NCI-H226 (cell line): ENCODE measurements around the gene GALNT1.

Experiments used
- DNase-seq: peaks from one replicate; pipeline ENCODE4 v3.0.0-alpha.2; 2015

The GALNT1 gene

DNA sequence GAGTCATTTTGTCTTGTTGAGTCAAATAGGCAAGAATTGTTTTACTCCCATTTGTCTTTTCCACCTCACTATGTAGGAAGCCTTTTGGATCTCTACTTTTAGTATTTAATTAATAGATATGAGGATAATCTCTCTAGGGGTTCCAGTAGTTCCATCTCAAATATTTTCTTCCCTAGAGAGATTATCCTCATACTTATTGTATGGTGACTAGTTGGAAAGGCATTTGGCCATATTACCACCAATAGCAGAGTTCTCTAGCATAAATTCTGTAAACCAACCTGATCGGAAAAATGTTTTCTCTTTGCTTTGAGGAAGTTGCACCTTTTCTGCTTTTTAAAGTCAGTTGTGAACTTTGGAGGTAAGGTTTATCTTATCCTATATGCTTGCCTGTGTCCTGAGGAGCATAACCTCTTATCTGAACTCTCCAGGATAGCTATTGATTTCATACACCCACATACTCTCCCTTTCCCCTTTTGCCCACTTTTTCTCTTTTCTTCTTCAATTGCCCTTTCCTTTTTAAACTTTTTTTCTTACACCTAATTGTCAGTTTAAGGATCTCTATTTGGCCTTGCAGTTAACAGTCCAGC, 100.8 kb downstream of the GALNT1 start:
- DNase-seq, result no peak

DNA sequence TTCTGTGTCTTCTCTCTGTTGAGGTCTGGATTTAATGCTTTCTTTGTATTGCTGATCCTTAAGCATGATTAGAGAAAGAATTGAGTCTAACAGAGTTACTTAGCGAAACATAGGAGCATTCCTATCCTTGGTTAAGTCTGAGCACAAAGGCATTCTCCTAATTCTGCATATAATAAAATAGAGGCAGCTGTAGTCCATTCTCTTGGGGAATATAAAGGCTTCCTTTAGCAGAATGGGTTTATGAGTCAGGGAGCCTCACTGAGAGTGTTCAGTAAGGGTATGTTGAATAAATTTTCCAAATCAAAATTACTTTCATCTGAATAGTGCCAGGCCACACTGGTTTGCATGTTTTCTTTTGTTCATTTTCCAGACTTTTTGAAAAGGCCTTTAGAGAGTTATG, 101.5 kb downstream of the GALNT1 start:
- DNase-seq, result no peak

DNA sequence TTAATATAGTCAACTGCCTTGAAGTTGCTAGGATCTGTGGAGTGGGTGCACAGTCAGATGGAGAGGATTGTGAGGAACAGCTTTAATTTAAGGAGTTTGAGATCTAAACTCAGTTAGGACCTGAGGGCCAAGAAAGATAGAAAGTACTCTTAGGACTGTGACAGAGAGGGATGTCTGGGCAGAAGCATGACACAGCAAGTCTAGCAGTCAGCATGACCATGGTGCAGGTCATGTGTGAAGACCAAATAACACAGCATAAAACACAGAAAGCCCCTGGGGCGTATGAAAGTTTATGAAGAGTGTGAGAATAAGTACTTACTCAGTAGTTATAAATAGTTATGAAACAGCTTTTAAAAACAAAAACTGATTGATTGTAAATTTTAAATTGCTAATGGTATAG, 107.2 kb downstream of the GALNT1 start:
- no peak for DNase-seq

DNA sequence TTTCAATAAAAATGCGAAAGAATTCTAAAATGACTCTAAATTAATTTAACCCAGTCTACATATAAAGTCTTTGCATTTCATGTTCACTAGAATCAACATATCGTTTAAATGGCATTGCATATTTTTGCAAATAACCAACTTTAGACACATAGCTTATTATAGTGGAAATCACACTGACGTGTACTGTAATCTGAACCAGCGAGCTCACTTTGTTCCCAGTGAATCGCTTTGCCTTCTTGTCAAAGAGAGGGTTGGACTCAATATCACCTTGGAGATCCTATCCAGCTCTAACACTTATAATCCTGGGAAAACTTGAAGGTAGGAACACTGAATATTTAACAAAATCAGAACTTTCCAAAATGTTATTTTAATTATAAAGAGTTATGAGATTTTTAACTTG, 108.2 kb downstream of the GALNT1 start:
- no peak for DNase-seq

DNA sequence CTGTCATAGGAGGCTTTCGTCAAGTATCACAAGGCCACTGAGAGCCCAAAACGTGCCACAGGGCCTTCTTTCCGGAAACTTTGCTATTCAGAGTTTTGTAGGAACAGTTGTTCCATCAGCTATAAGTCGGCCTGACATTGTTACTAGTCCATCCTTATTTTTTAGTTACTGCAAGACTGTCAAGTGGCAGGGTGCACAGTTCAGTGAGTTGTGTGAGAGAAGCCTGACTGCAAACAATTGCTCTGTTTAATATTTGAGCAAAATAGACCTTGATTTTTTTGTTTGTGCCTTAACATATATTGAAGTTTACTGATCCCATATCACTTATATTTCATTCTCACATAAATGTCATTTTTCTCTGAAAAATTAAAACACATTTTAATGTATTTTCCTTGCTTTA, 110.1 kb downstream of the GALNT1 start:
- DNase-seq, result no peak

DNA sequence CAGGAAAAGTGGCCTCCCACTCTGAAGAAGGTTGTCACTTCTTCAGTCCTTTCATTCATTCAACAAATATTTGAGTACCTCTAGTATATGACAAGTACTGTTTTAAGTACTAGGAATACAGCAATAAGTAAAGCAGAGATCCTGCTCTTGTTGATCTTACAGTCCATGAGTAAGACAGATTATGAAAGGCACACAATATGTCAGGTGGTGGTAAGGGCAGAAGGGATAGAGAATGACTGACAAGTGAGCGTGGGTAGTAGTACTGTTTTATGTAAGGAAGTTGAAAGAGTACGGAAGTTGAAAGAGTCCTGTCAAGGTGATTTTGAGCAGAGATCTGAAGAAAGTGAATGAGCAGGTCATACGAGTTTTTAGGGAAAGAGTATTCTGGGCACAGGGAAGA, 111.3 kb downstream of the GALNT1 start:
- DNase-seq, result no peak

DNA sequence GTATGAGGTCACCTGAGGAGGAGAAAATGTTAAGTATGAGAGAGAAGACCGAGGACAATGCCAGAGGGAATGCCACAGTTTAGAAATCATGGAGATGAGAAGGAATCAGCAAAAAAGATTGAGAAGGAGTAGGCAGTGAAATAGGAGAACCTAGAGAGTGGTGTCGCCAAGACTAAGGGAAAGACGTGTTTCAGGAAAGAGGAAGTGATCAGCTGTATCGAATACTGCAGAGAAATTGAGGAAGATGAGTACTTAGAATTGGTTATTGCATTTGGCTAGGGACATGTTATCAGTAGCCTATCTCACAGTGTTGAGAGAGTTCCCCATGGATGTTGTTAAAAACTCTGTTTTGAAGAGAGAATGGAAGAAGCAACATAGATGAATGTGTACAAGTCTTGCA, 112.3 kb downstream of the GALNT1 start:
- no peak for DNase-seq

DNA sequence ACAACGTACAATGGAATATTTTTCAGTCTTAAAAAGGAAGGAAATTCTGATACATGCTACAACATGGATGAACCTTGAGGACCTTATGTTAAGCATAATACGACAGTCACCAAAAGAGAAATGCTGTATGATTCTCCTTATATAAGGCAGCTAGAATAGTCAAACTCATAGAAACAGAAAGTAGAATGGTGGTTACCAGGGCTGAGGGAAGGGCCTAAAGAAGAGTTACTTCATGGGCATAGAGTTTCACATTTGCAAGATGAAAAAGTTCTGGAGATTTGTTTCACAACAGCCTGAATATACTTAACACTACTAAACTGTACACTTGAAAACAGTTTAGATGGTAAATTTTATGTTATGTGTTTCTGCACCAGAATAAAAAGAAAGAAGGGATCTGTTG, 113.3 kb downstream of the GALNT1 start:
- DNase-seq, result no peak

DNA sequence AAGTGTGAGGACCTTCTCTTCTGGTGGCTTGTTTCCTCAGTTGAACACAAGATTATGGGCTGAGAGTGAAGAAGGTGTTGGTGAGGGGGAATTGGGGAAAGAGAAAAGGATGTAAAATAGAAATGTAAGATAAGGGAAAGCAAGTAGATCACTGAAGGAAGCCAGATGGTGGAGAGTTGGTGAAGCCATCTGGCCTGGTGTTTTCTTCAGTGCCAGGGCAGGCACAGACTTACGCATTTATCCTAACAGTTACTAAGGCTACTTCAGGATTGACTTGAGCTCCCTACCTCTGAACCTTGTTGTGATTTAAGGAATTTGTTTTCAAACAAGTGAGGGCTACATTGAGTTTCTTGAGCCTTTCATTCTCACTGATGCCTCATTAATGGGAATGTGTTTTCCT, 113.8 kb downstream of the GALNT1 start:
- DNase-seq, result no peak

DNA sequence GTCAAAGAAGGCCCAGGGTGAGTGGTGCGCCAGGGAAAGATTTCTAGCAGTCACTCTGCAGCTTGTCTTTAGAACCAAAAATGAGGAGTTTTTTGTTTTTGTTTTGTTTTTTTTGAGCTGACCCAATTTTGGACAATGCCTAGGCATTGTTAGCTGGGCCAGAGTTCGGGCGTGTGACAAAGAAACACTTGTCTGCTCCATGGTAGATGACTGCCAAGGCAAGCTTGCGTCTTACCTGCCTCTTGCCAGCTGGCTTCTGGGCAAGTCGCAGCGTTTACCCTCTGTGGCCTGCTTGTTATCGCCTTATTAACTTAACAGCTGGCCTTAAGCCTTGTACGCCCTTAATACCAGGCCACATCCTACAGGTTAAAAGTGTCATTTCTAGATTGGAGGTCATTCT, 114.3 kb downstream of the GALNT1 start:
- no peak for DNase-seq

DNA sequence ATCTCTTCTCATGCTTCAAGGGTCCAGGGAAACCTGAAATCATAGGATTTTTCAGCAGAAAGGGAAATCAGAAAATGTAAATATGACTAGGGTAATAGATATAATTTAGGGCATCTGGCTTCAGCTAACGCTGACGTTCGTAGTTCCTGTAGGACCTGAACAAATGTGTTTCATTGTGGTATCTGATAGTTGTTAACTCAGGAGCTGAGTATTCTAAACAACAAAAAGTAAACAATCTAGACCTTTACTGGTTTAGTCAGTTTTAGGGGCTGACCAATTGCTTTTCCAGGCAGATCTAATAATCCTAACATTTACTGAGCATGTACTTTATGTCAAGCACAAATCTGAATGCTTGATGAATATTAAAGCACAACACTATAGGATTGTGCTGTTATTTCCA, 114.8 kb downstream of the GALNT1 start:
- no peak for DNase-seq

DNA sequence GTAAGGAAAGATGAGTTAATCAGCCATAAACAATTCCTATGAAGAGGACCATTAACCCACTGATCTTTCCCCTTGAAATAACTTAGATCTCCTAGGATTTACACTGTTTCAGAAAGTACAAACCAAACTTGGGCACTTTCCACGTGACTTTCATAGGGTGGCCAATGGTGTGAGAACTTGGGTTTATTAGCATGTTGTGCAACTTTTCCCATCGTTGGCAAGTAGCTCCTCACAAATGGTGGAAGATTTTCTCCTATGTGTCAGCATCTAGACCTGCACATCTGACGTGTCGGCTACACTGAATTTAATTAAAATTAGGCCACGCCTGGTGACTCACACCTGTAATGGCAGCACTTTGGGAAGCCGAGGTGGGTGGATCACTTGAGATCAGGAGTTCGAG, 116.3 kb downstream of the GALNT1 start:
- no peak for DNase-seq

DNA sequence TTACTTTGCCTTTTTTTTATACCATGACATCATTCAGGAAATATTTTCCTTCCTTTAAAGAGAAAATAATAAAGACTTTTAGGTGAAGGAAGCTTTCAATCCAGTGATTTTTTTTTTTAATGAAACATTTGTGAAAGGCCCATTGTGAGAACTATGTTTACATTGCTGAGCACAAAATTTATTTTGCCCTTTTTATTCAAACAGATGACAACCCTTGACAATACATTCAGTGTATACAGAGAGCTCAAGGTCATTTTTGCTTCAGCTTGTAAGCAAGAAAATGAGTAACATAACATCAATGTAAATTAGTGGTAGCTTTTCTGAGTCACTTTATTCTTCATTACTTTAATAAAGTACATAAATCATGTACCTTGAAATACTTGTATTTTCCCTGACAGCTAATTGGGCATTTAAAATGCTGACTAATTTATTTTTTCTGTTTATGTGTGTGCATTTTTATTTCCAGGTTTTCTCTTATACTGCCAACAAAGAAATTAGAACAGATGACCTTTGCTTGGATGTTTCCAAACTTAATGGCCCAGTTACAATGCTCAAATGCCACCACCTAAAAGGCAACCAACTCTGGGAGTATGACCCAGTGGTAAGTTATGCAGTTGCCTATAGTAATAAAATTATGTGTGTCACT, 121.6 kb downstream of the GALNT1 start:
- DNase-seq, result no peak

DNA sequence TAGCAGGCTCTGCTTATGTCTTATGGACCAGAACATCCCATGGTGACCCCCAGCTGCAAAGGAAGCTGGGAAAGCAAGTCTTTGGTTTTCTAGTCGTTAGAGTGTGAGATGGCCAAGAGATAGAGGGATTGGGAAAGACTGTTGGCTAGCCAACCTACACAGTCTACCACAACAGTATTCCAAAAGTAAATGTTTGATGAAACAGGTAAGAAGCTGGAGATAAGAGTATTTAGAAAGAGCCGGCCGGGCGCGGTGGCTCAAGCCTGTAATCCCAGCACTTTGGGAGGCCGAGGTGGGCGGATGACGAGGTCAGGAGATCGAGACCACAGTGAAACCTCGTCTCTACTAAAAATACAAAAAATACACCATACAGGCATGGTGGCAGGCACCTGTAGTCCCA, 124.4 kb downstream of the GALNT1 start:
- DNase-seq, result no peak

DNA sequence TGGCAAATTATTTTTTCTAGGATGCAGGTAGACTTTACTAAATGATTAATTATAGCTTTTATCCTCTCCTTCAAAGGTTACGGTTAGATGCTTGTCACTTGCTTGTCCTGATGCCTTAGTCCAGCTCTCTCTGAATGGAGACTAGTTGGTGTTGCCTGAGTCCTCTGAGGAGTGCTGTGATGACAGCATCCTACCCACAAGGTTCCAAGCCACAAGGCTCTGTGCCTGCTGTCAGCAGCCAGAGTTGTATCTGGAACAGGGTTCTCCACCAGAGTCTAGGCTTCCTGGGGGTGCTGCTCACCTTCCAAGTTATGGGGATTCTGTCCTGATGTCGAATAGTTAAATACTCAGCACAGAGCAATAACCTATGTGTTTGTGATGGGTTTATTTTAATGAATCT, 125.7 kb downstream of the GALNT1 start:
- DNase-seq, result no peak

DNA sequence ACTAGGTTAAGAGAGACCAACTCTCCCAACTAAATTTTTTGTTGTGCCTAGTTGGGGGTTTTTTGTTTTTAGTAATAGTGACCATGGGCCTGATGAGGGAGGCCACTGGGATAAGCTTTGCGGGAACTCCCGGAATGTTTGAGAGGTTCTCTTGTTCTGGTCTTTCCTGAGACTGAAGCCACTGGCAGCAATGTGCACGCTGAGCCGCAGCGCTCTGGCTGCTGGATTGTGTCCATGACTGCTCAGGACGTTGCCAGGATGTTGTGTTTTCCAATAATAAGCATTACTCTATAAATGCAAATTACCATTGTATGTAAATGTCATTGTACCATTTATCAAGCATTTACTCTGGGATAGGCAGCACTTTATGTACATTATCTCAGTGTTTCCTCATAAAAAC, 126.1 kb downstream of the GALNT1 start:
- DNase-seq, result no peak

DNA sequence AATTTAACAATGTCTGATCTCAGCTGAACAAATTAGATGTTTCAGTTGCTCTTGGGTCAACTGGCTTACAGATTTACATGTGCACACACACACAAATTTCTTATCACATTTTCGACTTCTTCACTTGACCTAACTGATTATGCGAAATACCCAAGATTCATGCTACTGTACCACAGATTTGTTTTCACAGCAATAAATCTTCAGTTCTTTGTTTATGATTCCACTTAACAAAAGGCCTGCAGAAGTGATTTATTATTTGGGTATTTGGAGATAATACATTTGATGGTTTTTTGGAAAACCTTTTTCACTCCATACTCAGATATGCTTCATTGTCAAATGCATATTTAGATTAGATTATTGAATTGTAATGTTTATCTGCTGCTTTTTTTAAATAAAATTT, 129.0 kb downstream of the GALNT1 start:
- DNase-seq, result no peak

DNA sequence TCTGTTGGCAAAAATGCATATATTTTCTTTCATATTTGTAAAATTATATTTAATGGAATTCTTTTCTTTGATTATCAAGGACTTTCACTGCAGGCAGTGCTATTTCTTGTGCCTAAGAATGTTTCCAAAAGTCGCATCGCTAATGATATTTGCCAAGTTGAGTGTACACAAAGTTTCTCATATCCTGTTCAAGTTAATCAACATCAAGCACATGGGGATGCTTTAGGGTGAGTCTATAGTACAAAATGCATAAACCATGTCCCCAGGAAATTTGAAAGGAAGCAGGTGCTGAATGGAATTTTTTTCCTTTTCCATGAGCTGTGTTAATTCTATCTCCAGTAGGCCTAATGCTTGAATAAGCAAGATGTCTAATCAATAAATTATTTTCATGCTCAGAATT, 129.7 kb downstream of the GALNT1 start:
- no peak for DNase-seq

DNA sequence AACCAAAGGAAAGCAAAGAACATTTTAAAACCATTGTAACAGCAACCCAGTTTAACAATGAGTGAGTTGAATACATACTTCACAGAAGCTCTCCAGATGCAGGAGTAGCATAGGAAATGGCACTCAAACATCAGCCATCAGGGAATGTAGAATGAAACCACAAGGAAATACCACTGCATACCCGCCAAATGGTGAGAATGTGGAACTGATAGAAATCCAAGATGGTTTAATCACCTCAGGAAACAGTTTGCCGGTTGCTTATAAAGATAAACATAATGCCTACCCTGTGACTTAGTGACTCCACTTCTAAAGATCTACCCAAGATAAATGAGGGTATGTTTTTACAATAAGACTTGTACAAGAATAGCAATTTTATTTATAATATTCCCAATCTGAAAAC, 132.0 kb downstream of the GALNT1 start:
- DNase-seq, result peak; percentile 39

DNA sequence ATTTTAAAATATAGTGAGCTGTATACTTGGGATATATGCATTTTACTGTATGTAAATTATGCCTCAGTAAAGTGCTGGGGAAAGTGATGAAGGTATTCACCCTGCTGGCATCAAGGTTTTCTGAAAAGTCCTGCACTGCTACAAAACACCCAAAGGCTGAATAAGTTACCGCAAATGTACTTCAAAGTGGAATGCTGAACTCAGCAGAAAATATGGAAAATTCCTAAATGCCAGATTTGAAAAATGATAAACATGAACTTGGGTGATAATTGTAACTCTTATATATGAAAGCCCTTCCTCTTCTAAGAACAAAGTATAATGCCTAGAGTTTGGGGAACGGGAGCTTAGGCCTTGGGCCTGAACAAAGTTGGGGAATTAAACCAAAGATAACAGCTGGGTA, 133.0 kb downstream of the GALNT1 start:
- DNase-seq, result no peak

DNA sequence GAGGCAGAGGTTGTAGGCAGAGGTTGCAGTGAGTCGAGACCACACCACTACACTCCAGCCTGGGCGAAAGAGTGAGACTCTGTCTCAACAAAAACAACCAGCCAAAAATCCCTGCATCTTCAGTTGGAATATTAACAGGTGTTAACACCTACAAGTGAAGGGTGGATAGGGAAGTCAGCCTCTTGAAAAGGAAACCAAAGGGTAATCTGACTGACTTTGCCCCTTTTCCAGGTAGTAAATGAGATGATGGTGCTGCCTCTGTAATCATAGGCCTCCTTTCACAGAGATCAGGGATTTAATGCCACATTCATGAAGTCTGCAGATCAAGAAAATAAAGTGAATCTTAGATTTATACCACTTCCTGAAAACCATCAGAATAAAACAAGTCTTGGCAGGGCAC, 133.6 kb downstream of the GALNT1 start:
- no peak for DNase-seq

DNA sequence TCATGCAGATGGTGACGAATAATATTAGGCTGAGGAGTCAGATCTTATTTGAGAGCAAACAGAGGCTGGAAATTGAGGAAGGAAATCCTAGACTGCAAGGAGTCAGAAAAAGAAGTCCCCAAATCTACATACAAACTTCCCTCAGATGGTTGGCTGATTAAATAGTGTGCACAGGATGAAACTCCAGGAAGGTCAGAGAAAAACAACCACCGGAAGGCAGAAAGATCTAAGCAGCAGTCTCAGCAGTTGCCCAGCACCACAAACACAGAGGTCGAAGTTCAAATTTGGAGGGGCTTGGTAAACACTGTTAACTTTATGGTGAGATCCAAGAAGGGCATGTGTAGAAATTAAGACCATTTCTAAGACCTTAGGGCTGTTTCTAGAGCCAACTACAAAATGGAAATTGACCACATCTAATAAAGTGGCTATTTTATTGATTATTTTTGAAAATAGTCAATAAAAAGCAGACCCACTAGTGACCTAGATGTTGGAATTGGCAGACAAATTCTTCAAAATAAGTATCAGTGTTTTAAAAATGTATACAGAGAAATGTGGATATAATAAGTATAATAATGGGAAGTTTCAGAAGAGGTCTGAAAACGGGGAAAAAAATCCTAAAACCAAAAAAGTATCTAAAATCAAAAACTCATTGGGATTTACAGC, 134.8 kb downstream of the GALNT1 start:
- no peak for DNase-seq

DNA sequence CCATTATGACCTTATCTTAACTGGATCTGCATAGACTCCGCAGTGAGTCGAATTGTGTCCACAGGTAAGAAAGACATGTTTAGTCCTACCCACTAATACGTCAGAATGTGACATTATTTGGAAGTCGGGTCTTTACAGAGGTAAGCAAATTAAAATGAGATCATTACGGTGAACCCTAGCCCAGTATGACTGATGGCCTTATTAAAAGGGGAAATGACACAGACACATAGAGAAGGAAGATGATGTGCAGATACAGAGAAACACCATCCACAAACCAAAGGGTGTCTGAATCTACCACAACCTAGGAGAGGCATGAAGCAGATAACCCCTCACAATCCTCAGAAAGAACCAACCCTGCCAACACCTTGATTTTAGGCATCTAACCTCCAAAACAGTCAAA, 135.6 kb downstream of the GALNT1 start:
- no peak for DNase-seq

DNA sequence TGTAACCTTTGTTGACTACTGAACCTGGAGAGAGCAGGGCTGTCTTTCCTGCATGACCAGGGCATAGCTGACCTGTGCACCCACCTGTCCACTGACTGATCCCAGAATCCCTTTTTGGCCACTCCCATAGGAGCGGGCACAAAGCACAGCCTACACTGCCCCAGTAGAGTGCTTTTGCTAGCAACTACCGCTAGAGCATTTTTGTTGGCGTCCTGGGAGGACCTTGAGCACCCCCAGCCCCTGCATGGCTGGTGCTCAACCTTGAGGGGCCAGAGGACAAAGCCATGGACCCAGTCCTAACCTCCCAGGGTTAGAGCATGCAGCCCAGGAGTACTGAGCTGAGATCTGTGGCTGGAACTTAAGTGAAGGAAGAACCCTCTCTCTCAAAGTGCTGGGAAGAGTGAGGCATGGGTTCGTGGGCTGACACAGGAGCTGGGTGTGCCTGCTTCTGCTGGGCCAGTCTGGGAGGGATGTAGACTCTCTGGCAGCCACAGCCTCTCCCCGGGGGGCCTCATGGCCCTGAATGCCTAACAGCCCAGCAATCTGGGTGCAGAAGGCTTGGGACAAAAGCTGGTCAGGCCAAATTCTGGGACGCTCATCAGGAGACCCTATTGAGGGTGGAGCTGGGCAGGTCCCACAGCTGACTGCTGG, 140.0 kb downstream of the GALNT1 start:
- DNase-seq, result no peak
